GM10248 (cell line): Measurements from ENCODE around the gene REL.
"Not testable (repeated sequence)": the region's sequence is repeated elsewhere in the genome, so short reads cannot be mapped to it uniquely, and the experiment has no call there.

Source experiments
- CTCF ChIA-PET: fragments of 300-600 bp; sonication (Branson Sonifier 250); formaldehyde crosslinking; extraction: SDS; loops from one replicate; lab custom pipeline; 2021; ENCODE audit warnings: antibody characterized with exemption; lab: Yijun Ruan, JAX
- POLR2A ChIA-PET: fragments of 350-650 bp; sonication (Branson Sonifier 250); formaldehyde crosslinking; extraction: SDS; loops from one replicate; lab custom pipeline; 2020; ENCODE audit warnings: antibody characterized with exemption; lab: Yijun Ruan, JAX
- DNase-seq: peaks from one replicate; pipeline ENCODE4 v3.0.0; 2012; ENCODE audit errors: extremely low spot score
- CTCF ChIP-seq: IDR thresholded peaks from 2 replicates; pipeline ENCODE4 v1.5.1; 2012; ENCODE audit warnings: mild to moderate bottlenecking, low read depth; ENCODE audit errors: extremely low read depth, missing control alignments, control extremely low read depth

The REL gene

GRCh38 chr2:60885683-60886082 is 4.3 kb downstream of the REL start:
- ChIA-PET CTCF (interaction anchor here (2.0 kb wide), 1 partner anchor 113 kb away, joined by 7 read pairs; no protein-coding TSS in a partner anchor), POLR2A (no interaction called here)
- no peak for DNase-seq
- no peak for TF ChIP-seq CTCF

DNA sequence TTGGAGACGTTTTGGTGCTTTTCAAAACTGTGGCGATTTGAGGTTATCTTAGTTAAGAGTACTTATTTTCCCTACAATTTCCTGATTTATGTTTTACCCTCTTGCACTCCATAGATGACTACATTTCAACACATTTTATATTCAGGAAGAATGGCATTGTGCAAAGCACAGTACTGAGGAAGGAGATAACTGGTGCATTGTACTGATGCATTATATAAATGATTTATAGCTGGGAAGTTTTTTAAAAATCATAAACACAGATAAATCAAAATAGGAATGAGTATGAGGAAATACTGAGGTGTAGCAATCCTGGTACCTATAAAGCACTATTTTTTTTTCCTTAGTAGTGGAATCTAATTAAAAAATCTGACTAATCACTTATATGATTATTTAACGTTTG is 5.6 kb downstream of the REL start:
- ChIA-PET CTCF (interaction anchor here (0.7 to 1.5 kb wide), 7 partner anchors 12 to 112 kb away, joined by 3 to 4 read pairs (median 3); no protein-coding TSS in a partner anchor), POLR2A (no interaction called here)
- TF ChIP-seq CTCF: no peak
- no peak for DNase-seq

DNA sequence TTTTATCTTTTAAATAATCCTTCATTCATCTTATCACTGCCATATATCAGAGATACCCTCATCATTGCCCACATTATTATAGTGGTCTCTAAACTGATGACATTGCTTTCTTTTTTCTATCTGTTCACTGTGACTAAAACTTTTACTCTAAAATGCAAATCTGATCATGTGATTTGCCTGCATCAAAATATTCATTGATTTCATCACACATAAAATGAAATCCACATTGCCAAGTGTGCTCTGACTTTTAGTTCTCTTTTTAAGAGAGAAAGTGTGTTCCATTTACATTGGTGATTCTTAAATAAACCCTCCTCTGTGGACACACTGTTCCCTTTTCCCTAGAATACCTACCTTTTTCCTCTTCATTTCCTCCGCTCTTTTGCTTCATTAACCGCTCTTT is 7.5 kb downstream of the REL start:
- TF ChIP-seq CTCF: no peak
- no peak for DNase-seq
- CTCF ChIA-PET: no interaction called here
- POLR2A ChIA-PET: no interaction called here

GRCh38 chr2:60889581-60890392 is 8.4 kb downstream of the REL start:
- POLR2A ChIA-PET, DNase-seq, CTCF ChIA-PET: not testable (repeated sequence)

- no peak for TF ChIP-seq CTCF
- POLR2A ChIA-PET: no interaction called here
- no peak for DNase-seq
- CTCF ChIA-PET: interaction anchor here (2.4 kb wide), 1 partner anchor 108 kb away, joined by 8 read pairs; no protein-coding TSS in a partner anchor
These were observed 9.0 kb downstream of the REL start for GRCh38 chr2:60890393-60890707.

DNA sequence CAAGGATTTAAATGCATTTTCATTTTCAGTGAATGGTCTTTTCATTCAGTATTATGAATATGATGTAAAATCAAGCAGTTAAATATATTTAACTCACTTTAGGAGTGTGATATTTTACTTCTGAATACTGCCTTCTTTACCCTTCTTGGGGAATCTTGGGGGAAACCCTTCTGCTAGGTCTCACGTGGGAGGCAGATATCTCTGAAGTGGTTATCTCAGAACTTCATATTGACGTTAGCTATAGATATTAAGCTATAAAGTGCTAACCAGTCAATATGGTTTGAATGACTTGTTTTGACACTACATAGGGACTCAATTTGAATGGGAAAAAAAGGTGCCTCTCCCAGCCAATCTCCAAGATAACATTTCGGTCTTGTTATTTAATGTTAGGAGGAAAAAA is 9.8 kb downstream of the REL start:
- no peak for TF ChIP-seq CTCF
- peak; percentile 20 for DNase-seq
- POLR2A ChIA-PET: interaction anchor here (0.5 kb wide), 1 partner anchor 50 kb away, joined by 3 read pairs; no protein-coding TSS in a partner anchor
- CTCF ChIA-PET: interaction anchor here (2.4 kb wide), 1 partner anchor 108 kb away, joined by 8 read pairs; no protein-coding TSS in a partner anchor

- no peak for TF ChIP-seq CTCF
- ChIA-PET POLR2A (no interaction called here), CTCF (interaction anchor here (1.2 to 1.9 kb wide), 5 partner anchors 11 to 110 kb away, joined by 3 to 4 read pairs (median 3); no protein-coding TSS in a partner anchor)
- no peak for DNase-seq
These were observed 17.2 kb downstream of the REL start for GRCh38 chr2:60898567-60898966.
